ENCODE data around the gene ALKAL2. TPM values are rescaled to one million over a fixed set of nuclear protein-coding genes. Genes with fewer than 3 reads are reported as not detected.

The ALKAL2 gene
- polyA plus RNA-seq, 3 donors from 2014 or later = 4.1 to 7.5 (median 6.6) TPM

GRCh38 chr2:260507-261161, 27.3 kb downstream of the ALKAL2 start:
- Mint-ChIP-seq H3K27me3 (ENCODE audit: low read depth in 3 of 3) (peaks cover 4 to 12% (median 6%) of the 10 kb centered on the region in 3 donors), H3K4me1 (peaks cover 22 to 27% of the 10 kb centered on the region in 2 donors), H3K36me3 (peaks cover 0 to 19% (median 10%) of the 10 kb centered on the region in 3 donors), H3K4me3 (no peak overlapping the region), H3K9me3 (peaks cover 0 to 7% (median 0%) of the 10 kb centered on the region in 6 donors), H3K27ac (no peak overlapping the region)
- DNase-seq = no peak

- peaks cover 14 to 20% of the 10 kb centered on the region in 2 donors for H3K4me1 Mint-ChIP-seq
- peaks cover 3 to 8% (median 3%) of the 10 kb centered on the region in 3 donors for H3K27me3 Mint-ChIP-seq (ENCODE audit: low read depth in 3 of 3)
- DNase-seq = no peak
- no peak overlapping the region for H3K27ac Mint-ChIP-seq
- H3K36me3 Mint-ChIP-seq = peaks cover 0 to 19% (median 10%) of the 10 kb centered on the region in 3 donors
- no peak overlapping the region for H3K4me3 Mint-ChIP-seq
- H3K9me3 Mint-ChIP-seq = peaks cover 0 to 7% (median 0%) of the 10 kb centered on the region in 6 donors
Observed at GRCh38 chr2:259789-260331, 28.0 kb downstream of the ALKAL2 start.

GRCh38 chr2:258933-259332, 29.0 kb downstream of the ALKAL2 start:
- Mint-ChIP-seq H3K27me3 (ENCODE audit: low read depth in 3 of 3) (peaks cover 0 to 5% (median 0%) of the 10 kb centered on the region in 3 donors), H3K27ac (no peak overlapping the region), H3K9me3 (peaks cover 0 to 8% (median 0%) of the 10 kb centered on the region in 6 donors), H3K4me1 (peaks cover 13 to 20% of the 10 kb centered on the region in 2 donors), H3K4me3 (no peak overlapping the region), H3K36me3 (peaks cover 0 to 19% (median 10%) of the 10 kb centered on the region in 3 donors)
- no peak for DNase-seq

GRCh38 chr2:257842-258241, 30.0 kb downstream of the ALKAL2 start:
- Mint-ChIP-seq H3K27me3 (ENCODE audit: low read depth in 3 of 3) (no peaks in the 10 kb centered on the region), H3K36me3 (peaks cover 0 to 19% (median 10%) of the 10 kb centered on the region in 3 donors), H3K27ac (no peak overlapping the region), H3K9me3 (peaks cover 0 to 8% (median 0%) of the 10 kb centered on the region in 6 donors), H3K4me3 (no peak overlapping the region), H3K4me1 (peaks cover 7 to 11% of the 10 kb centered on the region in 2 donors)
- DNase-seq = no peak

GRCh38 chr2:257429-257828, 30.5 kb downstream of the ALKAL2 start:
- DNase-seq = no peak
- peaks cover 3 to 7% of the 10 kb centered on the region in 2 donors for H3K4me1 Mint-ChIP-seq
- H3K36me3 Mint-ChIP-seq = peaks cover 0 to 19% (median 10%) of the 10 kb centered on the region in 3 donors
- H3K4me3 Mint-ChIP-seq = no peak overlapping the region
- no peaks in the 10 kb centered on the region for H3K27me3 Mint-ChIP-seq (ENCODE audit: low read depth in 3 of 3)
- H3K9me3 Mint-ChIP-seq = peaks cover 0 to 8% (median 0%) of the 10 kb centered on the region in 6 donors
- H3K27ac Mint-ChIP-seq = no peak overlapping the region

- H3K36me3 Mint-ChIP-seq = peaks cover 0 to 32% (median 21%) of the 10 kb centered on the region in 3 donors
- H3K4me3 Mint-ChIP-seq = no peak overlapping the region
- H3K27ac Mint-ChIP-seq = no peak overlapping the region
- no peaks in the 10 kb centered on the region for H3K4me1 Mint-ChIP-seq
- no peak for DNase-seq
- H3K27me3 Mint-ChIP-seq (ENCODE audit: low read depth in 3 of 3) = peaks cover 0 to 2% (median 0%) of the 10 kb centered on the region in 3 donors
- H3K9me3 Mint-ChIP-seq = peaks cover 0 to 10% (median 0%) of the 10 kb centered on the region in 6 donors
Observed at GRCh38 chr2:256094-256493, 31.8 kb downstream of the ALKAL2 start.

GRCh38 chr2:255195-255594, 32.7 kb downstream of the ALKAL2 start:
- Mint-ChIP-seq H3K4me1 (no peaks in the 10 kb centered on the region), H3K27ac (no peak overlapping the region)

GRCh38 chr2:254241-254640, 33.6 kb downstream of the ALKAL2 start:
- no peaks in the 10 kb centered on the region for H3K4me1 Mint-ChIP-seq
- no peak for DNase-seq
- H3K9me3 Mint-ChIP-seq = peaks cover 0 to 10% (median 0%) of the 10 kb centered on the region in 6 donors
- H3K36me3 Mint-ChIP-seq = peaks cover 7 to 37% (median 30%) of the 10 kb centered on the region in 3 donors
- no peak overlapping the region for H3K27ac Mint-ChIP-seq
- peaks cover 0 to 2% (median 0%) of the 10 kb centered on the region in 3 donors for H3K27me3 Mint-ChIP-seq (ENCODE audit: low read depth in 3 of 3)
- H3K4me3 Mint-ChIP-seq = no peak overlapping the region

More at GRCh38 chr2:255195-255594, 32.7 kb downstream of the ALKAL2 start:
- Mint-ChIP-seq H3K36me3 (peaks cover 0 to 33% (median 23%) of the 10 kb centered on the region in 3 donors), H3K9me3 (peaks cover 0 to 10% (median 0%) of the 10 kb centered on the region in 6 donors), H3K27me3 (ENCODE audit: low read depth in 3 of 3) (peaks cover 0 to 2% (median 0%) of the 10 kb centered on the region in 3 donors), H3K4me3 (no peak overlapping the region)
- no peak for DNase-seq

- H3K27ac Mint-ChIP-seq = no peak overlapping the region
- DNase-seq = no peak
- H3K9me3 Mint-ChIP-seq = peaks cover 0 to 3% (median 0%) of the 10 kb centered on the region in 6 donors
- H3K36me3 Mint-ChIP-seq = peaks cover 10 to 34% (median 33%) of the 10 kb centered on the region in 3 donors
- no peaks in the 10 kb centered on the region for H3K4me1 Mint-ChIP-seq
- no peak overlapping the region for H3K4me3 Mint-ChIP-seq
- peaks cover 0 to 2% (median 0%) of the 10 kb centered on the region in 3 donors for H3K27me3 Mint-ChIP-seq (ENCODE audit: low read depth in 3 of 3)
Observed at GRCh38 chr2:253202-253638, 34.7 kb downstream of the ALKAL2 start.

GRCh38 chr2:252001-252602, 35.8 kb downstream of the ALKAL2 start:
- Mint-ChIP-seq H3K27me3 (ENCODE audit: low read depth in 3 of 3) (peaks cover 0 to 2% (median 0%) of the 10 kb centered on the region in 3 donors), H3K4me1 (no peaks in the 10 kb centered on the region), H3K9me3 (peaks cover 0 to 3% (median 0%) of the 10 kb centered on the region in 6 donors), H3K4me3 (no peak overlapping the region), H3K27ac (no peak overlapping the region), H3K36me3 (peaks cover 10 to 35% (median 33%) of the 10 kb centered on the region in 3 donors)
- no peak for DNase-seq

GRCh38 chr2:249538-250042, 38.3 kb downstream of the ALKAL2 start:
- Mint-ChIP-seq H3K9me3 (peaks cover 0 to 2% (median 0%) of the 10 kb centered on the region in 6 donors), H3K27me3 (ENCODE audit: low read depth in 3 of 3) (peaks cover 0 to 3% (median 2%) of the 10 kb centered on the region in 3 donors), H3K4me3 (no peak overlapping the region), H3K4me1 (peaks cover 13 to 22% of the 10 kb centered on the region in 2 donors), H3K27ac (no peak overlapping the region), H3K36me3 (peaks cover 13 to 42% (median 36%) of the 10 kb centered on the region in 3 donors)
- no peak for DNase-seq

- DNase-seq = no peak
- peaks cover 0 to 4% (median 2%) of the 10 kb centered on the region in 3 donors for H3K27me3 Mint-ChIP-seq (ENCODE audit: low read depth in 3 of 3)
- H3K4me1 Mint-ChIP-seq = peaks cover 20 to 30% of the 10 kb centered on the region in 2 donors
- H3K4me3 Mint-ChIP-seq = no peak overlapping the region
- peaks cover 0 to 2% (median 0%) of the 10 kb centered on the region in 6 donors for H3K9me3 Mint-ChIP-seq
- peaks cover 15 to 44% (median 41%) of the 10 kb centered on the region in 3 donors for H3K36me3 Mint-ChIP-seq
- H3K27ac Mint-ChIP-seq = no peak overlapping the region
Observed at GRCh38 chr2:248724-249123, 39.2 kb downstream of the ALKAL2 start.

GRCh38 chr2:246489-247144, 41.3 kb downstream of the ALKAL2 start:
- Mint-ChIP-seq H3K36me3 (peaks cover 27 to 54% (median 53%) of the 10 kb centered on the region in 3 donors), H3K27ac (peak overlapping the region in 3 of 6 donors; percentile 1 to 38 (median 4)), H3K4me1 (peaks cover 22 to 37% of the 10 kb centered on the region in 2 donors), H3K9me3 (peaks cover 0 to 2% (median 0%) of the 10 kb centered on the region in 6 donors), H3K4me3 (no peak overlapping the region), H3K27me3 (ENCODE audit: low read depth in 3 of 3) (peaks cover 0 to 2% (median 2%) of the 10 kb centered on the region in 3 donors)
- peak; percentile 32 to 51 (median 46) for DNase-seq
